ENCODE measurements around the gene VPS41.

Gene VPS41

GRCh38 chr7:38905056-38905759, 3.8 kb downstream of the VPS41 start:
- no peak for DNase-seq

DNA sequence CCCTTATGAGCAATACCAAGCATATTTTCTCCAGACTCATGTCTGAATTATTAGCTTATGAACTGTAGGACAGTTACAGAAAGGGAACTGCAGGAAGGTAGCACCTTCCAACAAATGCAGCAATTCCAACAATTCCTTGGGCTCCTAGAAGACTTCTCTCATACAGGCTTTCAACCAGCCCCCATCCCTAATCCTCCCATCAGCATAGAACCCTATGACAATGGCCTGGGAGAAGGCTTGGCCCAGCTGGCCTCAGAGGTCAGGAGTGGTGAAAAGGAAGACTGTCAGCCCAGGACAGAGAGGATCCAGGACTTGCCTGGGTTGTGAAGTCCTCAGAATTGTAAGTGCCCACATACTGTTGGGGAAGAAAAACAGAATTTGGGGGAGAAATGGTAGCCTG, 5.9 kb downstream of the VPS41 start:
- DNase-seq = no peak

DNA sequence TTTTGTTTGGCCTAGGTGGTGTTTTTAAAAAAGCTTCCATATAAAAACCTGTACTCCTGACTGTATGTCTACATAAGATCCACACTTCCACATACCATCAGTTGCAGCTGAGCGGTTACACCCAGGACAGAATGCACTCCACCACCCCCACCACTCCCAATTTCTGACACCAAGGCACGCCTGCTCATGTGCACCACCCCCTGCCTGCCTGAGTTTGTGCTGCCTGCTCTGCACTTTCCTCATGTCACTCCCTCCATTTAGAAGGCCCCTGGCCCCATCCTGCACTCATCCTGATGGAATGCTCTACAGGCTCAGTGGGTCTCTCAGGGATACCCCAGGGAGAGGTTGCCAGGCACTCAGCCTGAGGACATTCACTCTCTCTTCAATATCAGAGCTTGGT, 6.5 kb downstream of the VPS41 start:
- no peak for DNase-seq

GRCh38 chr7:38893061-38893460, 15.9 kb downstream of the VPS41 start:
- no peak for DNase-seq

GRCh38 chr7:38890597-38890996, 18.4 kb downstream of the VPS41 start:
- DNase-seq = no peak

GRCh38 chr7:38889872-38890432, 19.0 kb downstream of the VPS41 start:
- no peak for DNase-seq

GRCh38 chr7:38889079-38889478, 19.9 kb downstream of the VPS41 start:
- no peak for DNase-seq

DNA sequence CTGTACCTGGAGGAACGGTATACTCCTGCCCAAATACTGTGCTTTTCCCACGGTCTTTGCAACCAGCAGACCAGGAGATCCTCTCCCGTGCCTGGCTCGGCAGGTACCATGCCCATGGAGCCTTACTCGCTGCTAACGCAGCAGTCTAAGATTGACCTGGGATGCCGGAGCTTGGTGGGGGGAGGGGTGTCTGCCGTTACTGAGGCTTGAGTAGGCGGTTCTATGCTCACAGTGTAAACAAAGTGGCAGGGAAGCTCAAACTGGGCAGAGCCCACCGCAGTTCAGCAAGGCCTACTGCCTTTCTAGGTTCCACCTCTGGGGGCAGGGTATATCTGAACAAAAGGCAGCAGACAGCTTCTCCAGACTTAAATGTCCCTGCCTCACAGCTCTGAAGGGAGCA, 22.7 kb downstream of the VPS41 start:
- no peak for DNase-seq

DNA sequence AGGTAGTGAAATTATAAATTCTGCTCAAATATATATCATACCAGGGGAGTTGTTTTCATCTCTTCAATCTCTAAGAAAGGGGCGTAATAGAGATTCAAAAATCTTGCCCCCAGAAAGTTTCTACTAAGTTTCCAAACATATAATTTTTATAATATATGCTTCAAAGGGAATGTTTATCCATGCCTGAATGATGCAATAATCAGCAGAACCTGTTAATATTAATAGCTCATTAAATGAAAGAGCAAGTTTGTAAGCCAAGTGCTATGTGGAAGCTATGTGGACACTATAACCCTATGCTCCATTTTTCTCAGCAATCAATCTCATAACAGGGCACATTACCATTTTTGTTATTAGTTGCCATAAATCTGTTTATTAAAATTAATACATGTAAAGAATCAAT, 25.3 kb downstream of the VPS41 start:
- DNase-seq = no peak

GRCh38 chr7:38881947-38882684, 26.9 kb downstream of the VPS41 start:
- no peak for DNase-seq

DNA sequence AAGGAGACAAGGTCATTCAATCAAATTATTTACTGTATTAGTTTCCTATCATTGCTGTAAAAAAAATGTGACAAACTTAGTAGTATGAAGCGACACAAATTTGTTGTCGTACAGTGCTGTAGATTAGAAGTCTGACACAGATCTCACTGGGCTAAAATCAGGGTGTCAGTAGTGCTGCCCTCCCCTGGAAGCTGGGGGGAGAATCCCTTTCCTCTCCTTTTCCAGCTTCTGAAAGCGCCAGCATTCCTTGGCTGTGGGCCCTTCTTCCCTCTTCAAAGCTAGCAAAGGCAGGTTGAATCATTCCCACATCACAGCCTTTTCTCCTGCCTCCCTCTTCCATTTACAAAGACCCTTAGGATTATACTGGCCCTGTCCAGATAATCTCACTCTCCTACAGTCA, 28.0 kb downstream of the VPS41 start:
- no peak for DNase-seq

- DNase-seq = no peak
These were observed 28.5 kb downstream of the VPS41 start for GRCh38 chr7:38880454-38880853.

- DNase-seq = no peak
These were observed 29.0 kb downstream of the VPS41 start for GRCh38 chr7:38880035-38880434.

GRCh38 chr7:38878694-38879457, 30.1 kb downstream of the VPS41 start:
- DNase-seq = no peak

GRCh38 chr7:38873433-38873832, 35.6 kb downstream of the VPS41 start:
- no peak for DNase-seq

DNA sequence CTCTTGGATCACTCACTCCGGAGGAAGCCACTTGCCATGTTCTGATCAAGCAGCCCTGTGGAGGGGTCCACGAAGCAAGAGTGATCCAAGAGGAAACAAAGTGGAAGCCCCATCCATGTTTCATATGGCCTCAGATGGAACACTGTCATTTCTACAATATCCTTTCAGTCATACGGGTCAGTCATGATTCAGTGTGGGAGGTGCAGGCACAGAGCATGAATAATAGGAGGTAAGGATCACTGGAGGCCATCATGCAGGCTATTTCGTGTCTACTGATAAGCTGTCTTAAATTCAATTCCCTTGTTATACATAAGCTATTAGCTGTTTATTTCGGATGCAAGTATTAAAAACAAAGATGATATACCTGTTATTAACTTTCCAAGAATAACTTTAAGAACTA, 36.8 kb downstream of the VPS41 start:
- DNase-seq = no peak

DNA sequence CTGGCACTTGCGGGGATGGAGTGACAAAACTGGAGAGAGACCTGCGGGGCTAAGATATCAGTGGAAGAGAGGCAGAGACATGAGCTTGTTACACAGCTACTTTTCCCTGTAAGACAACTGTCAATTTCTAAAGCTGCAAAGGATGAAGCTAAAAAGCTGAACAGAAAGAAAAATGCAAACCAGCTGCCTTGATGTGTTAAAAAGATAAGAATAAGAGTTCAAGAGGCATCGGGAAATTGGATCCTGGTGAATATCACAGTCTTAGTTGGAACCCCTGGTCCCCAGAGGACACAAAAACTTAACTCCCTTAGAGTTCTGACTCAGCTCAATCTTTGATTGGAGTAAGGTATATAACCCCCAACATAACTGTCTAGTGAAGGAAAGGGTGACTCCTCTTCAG, 38.8 kb downstream of the VPS41 start:
- no peak for DNase-seq

- no peak for DNase-seq
These were observed 45.2 kb downstream of the VPS41 start for GRCh38 chr7:38863601-38864291.

DNA sequence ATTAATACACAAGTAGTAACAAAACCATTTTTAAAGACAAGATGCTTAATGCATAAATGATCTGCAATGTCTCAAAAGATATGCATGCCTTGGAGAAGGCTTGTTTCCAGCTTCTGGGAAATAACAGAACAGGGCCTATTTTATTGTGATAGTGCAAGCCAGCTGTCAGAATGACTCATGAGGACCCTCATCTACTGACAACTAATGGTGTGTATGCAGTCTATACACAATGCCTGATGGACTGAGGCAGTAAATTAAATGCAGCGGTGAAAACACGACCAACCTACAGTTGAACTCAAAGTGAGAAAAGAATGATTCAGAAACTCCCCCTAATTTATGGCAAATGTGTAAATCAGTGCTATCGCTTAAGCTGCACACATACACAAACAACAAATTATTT, 46.3 kb downstream of the VPS41 start:
- DNase-seq = no peak

- DNase-seq = no peak
These were observed 50.6 kb downstream of the VPS41 start for GRCh38 chr7:38858259-38858884.

- no peak for DNase-seq
These were observed 53.1 kb downstream of the VPS41 start for GRCh38 chr7:38855867-38856266.

DNA sequence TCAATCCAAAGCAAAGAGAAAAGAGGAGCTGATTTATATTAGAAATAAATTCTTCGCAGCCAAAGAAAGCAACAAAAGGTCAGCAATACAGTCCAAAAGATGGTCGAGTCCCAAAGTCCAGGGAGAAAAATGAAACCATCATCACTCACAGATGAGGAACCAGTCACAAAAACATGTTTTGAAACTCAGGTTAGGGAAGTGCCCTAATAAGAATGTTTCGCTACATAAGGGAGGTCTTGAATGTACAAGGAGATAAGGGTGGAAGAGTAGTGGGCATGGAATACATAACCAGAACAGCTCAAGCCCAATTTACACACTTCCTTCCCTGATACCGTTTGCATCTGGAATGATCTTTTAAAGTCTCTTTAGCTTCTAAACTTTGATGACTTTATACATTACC, 53.6 kb downstream of the VPS41 start:
- no peak for DNase-seq

Data from cerebellar nuclear complex (tissue), 1 donor.